ENCODE data around the gene LIM2.

LIM2 gene

DNA sequence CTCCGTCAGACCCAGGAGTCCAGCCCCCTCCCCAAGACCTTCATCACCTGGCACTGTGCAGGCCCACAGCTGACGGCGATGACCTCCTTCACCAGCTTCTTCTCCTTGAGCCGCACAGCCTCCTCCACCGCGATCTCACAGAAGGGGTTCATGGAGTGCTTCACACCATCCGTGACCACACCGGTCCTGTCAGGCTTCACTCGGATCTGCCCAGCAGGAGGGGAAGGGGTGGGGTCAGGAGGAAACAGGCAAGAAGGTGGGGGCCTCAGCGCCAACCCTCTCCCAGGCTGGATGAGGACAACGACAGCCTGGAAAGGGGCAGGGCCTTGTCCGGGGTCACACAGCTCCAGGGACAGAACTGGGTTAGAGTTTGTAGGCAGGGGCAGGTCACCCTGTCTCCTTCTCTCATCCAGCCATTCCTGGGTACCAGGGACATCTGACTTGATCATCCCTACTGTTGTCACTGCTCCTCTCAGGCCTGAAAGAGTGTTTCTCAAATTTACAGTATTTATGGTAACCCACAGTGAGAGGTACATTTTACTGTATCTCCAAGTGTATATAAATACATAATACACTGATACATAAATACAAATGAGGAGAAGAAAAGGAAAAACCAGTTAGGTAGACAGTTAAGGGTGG is 33.6 kb downstream of the LIM2 start:
- no peak for DNase-seq (ENCODE audit: extremely low spot score)
- CTCF ChIA-PET: interaction anchor here (0.9 to 1.7 kb wide), 2 partner anchors 11 to 67 kb away, joined by 3 to 5 read pairs; no protein-coding TSS in a partner anchor
- POLR2A ChIA-PET: no interaction called here
- TF ChIP-seq, protein P1, sequence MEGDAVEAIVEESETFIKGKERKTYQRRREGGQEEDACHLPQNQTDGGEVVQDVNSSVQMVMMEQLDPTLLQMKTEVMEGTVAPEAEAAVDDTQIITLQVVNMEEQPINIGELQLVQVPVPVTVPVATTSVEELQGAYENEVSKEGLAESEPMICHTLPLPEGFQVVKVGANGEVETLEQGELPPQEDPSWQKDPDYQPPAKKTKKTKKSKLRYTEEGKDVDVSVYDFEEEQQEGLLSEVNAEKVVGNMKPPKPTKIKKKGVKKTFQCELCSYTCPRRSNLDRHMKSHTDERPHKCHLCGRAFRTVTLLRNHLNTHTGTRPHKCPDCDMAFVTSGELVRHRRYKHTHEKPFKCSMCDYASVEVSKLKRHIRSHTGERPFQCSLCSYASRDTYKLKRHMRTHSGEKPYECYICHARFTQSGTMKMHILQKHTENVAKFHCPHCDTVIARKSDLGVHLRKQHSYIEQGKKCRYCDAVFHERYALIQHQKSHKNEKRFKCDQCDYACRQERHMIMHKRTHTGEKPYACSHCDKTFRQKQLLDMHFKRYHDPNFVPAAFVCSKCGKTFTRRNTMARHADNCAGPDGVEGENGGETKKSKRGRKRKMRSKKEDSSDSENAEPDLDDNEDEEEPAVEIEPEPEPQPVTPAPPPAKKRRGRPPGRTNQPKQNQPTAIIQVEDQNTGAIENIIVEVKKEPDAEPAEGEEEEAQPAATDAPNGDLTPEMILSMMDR (IDR thresholded peaks at IDR 0.05; ENCODE audit: control extremely low read depth, extremely low read depth, low read depth, missing control alignments): no peak

DNA sequence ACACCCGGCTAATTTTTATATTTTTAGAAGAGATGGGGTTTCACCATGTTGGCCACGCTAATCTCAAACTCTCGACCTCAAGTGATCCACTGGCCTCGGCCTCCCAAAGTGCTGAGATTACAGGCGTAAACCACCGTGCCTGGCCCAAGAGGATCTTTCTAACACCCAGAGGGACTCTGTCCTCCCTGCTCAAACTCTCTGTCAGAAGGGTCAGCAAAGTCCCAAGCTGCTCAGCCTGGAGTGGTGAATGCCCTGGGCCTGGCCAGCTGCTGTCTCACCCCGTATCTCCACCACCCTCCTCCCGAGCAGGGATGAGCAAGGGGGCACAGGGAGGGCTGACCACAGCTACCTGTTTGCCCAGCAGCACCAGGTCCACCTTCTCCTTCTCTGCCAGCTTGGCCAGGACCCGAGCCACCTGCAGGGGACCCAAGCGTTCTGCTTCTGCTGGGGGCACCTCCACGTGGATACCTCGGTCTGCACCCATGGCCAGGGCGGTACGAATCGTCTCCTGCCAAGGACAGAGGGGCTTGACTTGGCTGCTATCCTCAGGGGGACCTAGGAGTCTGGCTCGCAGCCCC is 34.9 kb downstream of the LIM2 start:
- TF ChIP-seq, protein P1 (IDR thresholded peaks at IDR 0.05; ENCODE audit: control extremely low read depth, extremely low read depth, low read depth, missing control alignments): no peak
- ChIA-PET CTCF (no interaction called here), POLR2A (no interaction called here)
- no peak for DNase-seq (ENCODE audit: extremely low spot score)

DNA sequence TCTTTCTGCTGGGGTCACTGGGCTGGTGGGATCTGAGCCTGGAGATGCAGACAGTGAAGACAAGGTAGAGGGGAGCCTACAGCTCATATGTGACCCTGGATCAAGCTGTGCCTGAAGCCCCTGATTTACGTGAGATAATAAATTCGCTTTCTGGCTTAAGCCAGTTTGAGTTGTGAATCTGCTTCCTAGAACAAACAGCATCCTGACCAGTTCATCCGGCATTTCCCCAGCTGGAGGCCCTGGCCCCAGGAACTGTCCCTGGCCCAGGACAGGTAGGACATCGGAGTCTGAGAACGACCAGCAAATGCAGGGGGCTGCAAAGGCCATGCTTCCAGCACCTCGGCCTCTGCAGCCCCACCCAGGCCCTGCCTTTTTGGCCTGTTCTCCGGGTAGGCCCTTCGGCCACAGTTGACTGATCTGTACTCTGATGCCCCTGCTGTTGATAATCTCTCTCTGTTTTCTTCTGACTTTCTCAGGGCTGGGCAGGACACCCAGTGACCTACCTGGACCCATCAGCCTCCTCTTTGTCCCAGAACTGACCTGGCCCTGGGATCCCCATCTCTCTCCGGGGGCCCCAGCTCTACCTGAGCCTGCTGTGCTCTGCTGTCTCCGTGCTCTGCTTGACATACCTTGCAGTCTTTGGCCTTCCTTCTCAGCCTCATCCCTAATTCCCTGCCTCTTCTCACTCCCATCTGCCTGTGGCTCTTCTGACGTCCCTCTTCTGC is 36.3 kb downstream of the LIM2 start:
- POLR2A ChIA-PET: no interaction called here
- DNase-seq (ENCODE audit: extremely low spot score): no peak
- TF ChIP-seq, protein P1 (IDR thresholded peaks at IDR 0.05; ENCODE audit: control extremely low read depth, extremely low read depth, low read depth, missing control alignments): no peak
- CTCF ChIA-PET: interaction anchor here (0.8 to 1.7 kb wide), 2 partner anchors 11 to 12 kb away, joined by 3 to 4 read pairs; no protein-coding TSS in a partner anchor

DNA sequence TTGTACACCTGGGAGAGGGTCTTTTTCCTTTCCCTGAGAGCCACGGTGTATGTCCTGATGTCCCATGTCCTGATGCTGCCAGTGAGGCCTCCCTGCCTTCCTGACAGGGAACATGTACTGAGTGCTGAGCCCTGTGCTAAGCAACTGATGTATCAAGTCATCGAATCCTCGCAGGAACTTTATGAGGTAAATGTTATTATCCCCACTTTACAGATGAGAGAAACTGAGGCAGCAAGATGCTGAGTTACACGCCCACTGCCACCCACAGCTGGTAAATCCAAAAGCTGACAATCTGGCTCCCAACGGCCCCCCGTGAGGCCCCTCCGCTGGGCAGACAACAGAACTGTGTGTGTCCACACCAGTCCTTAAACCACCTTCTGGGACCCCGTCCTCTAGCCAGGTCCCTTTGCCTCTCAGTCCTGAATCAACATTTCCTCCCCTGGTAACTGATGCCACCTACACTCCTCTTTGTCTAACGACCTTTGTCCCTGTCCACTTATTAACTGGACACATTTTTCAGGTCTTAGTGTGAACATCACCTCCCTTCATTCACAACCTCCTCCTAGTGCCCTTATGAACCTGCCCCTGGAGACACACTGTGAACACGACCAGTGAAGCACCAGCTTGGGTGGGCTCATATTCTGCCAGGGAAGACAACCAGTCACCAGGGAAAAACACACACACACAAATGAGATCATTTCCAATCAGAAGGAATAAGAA is 40.4 kb downstream of the LIM2 start:
- TF ChIP-seq, protein P1 (IDR thresholded peaks at IDR 0.05; ENCODE audit: control extremely low read depth, extremely low read depth, low read depth, missing control alignments): no peak
- CTCF ChIA-PET: no interaction called here
- POLR2A ChIA-PET: no interaction called here
- DNase-seq (ENCODE audit: extremely low spot score): no peak

DNA sequence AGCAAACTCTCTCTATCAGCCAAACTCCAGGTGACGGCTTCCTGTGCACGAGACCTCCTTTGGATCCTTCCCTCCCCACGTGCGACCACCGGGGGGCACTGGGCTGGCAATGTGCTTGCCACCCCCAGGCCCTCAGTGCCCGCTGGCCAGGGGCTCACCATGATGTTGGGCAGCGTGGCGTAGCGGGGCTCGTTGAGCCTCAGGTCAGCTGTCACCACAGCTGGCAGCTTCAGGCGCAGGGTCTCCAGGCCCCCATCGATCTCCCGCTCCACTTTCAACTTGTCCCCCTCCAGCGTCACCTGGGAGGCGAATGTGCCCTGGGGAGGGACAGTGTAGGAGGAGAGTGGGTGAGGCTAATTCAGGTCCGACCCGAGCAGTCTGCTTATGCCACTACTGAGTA is 41.0 kb downstream of the LIM2 start:
- POLR2A ChIA-PET: no interaction called here
- TF ChIP-seq, protein P1 (IDR thresholded peaks at IDR 0.05; ENCODE audit: control extremely low read depth, extremely low read depth, low read depth, missing control alignments): no peak
- CTCF ChIA-PET: no interaction called here
- no peak for DNase-seq (ENCODE audit: extremely low spot score)

DNA sequence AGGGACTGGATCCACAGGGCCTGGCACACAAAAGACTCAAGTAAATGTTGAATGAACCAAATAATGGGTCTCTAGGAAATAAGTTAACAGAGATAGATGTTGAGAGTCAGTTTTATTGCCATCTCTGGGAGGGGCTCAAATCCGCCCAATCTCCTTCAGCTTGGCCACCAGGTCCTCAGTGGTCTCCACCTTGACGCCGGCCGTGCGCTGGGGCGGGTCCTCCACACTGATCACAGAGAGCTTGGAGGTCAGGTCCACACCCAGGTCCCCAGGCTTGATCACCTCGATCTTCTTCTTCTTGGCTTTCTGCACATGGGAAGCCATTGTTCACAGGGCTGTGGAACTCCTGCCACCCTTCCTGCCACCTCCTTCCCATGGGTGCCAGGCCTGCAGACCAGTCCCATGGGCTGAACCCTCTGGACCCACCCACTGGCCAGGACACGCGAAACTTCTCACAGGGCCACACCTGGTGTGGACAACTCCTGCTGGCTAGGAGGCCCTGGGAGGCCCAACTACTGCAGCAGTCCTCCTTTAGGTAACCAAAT is 42.6 kb downstream of the LIM2 start:
- TF ChIP-seq, protein P1 (IDR thresholded peaks at IDR 0.05; ENCODE audit: control extremely low read depth, extremely low read depth, low read depth, missing control alignments): no peak
- ChIA-PET POLR2A (no interaction called here), CTCF (no interaction called here)
- DNase-seq (ENCODE audit: extremely low spot score): no peak

All from GM10248 (cell line).